Activated T-helper 1 cell treated with anti-CD3 and anti-CD28 coated beads, Interleukin-12 subunit alpha, Interleukin-12 subunit beta, Interleukin-2, Interleukin-4 antibody, amounts not matched to agents 30 ng/mL and 10 ng/mL and 1 ng/mL, durations not matched to agents 14 hours and 24 hours and 36 hours (primary cell): ENCODE results near the gene DPEP2. TPM values are rescaled to one million over a fixed set of nuclear protein-coding genes. Genes with fewer than 3 reads are reported as not detected.
"Not testable (repeated sequence)": the region's sequence is repeated elsewhere in the genome, so short reads cannot be mapped to it uniquely, and the experiment has no call there.

Source experiments
- DNase-seq: peaks from one replicate; pipeline ENCODE4 v3.0.0; 2021; ENCODE audit warnings: low spot score
- H3K27ac Mint-ChIP-seq: one replicate; pipeline ENCODE4 v1.8.0; 2021; ENCODE audit warnings: mild to moderate bottlenecking, mixed read lengths
- H3K27me3 Mint-ChIP-seq: one replicate; pipeline ENCODE4 v1.8.0; 2022; ENCODE audit warnings: mild to moderate bottlenecking, moderate library complexity, mixed read lengths; ENCODE audit not compliant: insufficient read depth
- H3K36me3 Mint-ChIP-seq: one replicate; pipeline ENCODE4 v1.8.0; 2021; ENCODE audit warnings: low read depth, mixed read lengths
- H3K4me1 Mint-ChIP-seq: one replicate; pipeline ENCODE4 v1.8.0; 2021; ENCODE audit warnings: low read depth, mixed read lengths
- H3K4me3 Mint-ChIP-seq: one replicate; pipeline ENCODE4 v1.8.0; 2021; ENCODE audit warnings: mild to moderate bottlenecking, moderate library complexity, mixed read lengths
- H3K9me3 Mint-ChIP-seq: one replicate; pipeline ENCODE4 v1.8.0; 2021; ENCODE audit warnings: mixed read lengths
- intact Hi-C: fragments of 100-400 bp; cut with micrococcal nuclease; formaldehyde crosslinking; loops from one replicate; pipeline ENCODE4 v1.15.1; 2024
- total RNA-seq: library from RNA; stranded (reverse); gene quantifications from 2 replicates; pipeline ENCODE4 v1.2.3, GENCODE V29; 2022

DPEP2 gene
- total RNA-seq, 1 donor from 2014 or later: 2.4 TPM

- Mint-ChIP-seq H3K27ac (peak overlapping the region; percentile 94), H3K4me1 (peaks cover 43% of the 10 kb centered on the region)
- H3K36me3 Mint-ChIP-seq, H3K4me3 Mint-ChIP-seq, DNase-seq, H3K9me3 Mint-ChIP-seq, H3K27me3 Mint-ChIP-seq, intact Hi-C loops: not testable (repeated sequence)
These were observed 979 bp downstream of the DPEP2 start for GRCh38 chr16:67998231-67998778.

DNA sequence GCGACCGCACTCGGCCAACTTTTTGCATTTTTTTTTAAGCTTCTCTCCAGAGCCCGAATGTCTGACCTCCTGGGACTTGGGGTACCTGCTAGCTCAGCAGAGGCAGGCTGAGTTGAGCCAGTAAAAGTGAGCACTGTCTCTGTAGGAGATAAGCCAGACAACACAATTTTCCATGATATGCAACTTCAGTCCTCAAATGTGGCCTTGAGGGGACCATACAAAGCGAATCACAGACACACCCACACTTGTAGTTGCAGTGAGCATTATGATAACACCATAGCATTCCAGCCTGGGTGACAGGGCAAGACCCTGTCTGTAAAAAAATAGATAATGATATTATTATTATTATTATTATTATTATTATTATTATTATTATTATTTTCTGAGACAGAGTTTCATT, 2.6 kb downstream of the DPEP2 start:
- Mint-ChIP-seq H3K27ac (no peak overlapping the region), H3K4me3 (no peak overlapping the region), H3K36me3 (peaks cover 2% of the 10 kb centered on the region), H3K4me1 (peaks cover 43% of the 10 kb centered on the region), H3K9me3 (no peaks in the 10 kb centered on the region), H3K27me3 (no peaks in the 10 kb centered on the region)
- intact Hi-C loops: no loop called here
- DNase-seq: no peak

DNA sequence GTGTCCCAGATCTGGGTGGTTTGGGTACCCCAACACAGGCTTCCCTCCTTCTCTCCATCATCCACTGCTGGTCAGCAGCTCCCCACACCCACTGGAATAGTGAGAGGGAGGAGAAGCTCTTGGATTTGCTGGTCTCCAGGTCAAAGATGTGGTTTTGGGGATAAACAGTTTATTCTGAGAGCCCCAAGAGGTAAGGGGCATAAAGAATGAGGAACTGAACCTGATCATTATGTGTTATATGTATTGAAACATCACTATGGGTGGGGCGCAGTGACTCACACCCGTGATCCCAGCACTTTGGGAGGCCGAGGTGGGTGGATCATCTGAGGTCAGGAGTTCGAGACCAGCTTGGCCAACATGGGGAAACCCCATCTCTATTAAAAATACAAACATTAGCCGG, 3.9 kb downstream of the DPEP2 start:
- Mint-ChIP-seq H3K4me3 (peak overlapping the region; percentile 37), H3K4me1 (peaks cover 40% of the 10 kb centered on the region)
- DNase-seq: no peak

GRCh38 chr16:67994040-67994408, 5.3 kb downstream of the DPEP2 start:
- intact Hi-C loops, H3K36me3 Mint-ChIP-seq, H3K27me3 Mint-ChIP-seq, H3K9me3 Mint-ChIP-seq, DNase-seq: not testable (repeated sequence)
- Mint-ChIP-seq H3K4me1 (peaks cover 26% of the 10 kb centered on the region), H3K27ac (peak overlapping the region; percentile 95), H3K4me3 (peak overlapping the region; percentile 76)

More for the DNA sequence above, 3.9 kb downstream of the DPEP2 start:
- intact Hi-C loops: no loop called here
- H3K9me3 Mint-ChIP-seq: no peaks in the 10 kb centered on the region
- H3K36me3 Mint-ChIP-seq: peaks cover 2% of the 10 kb centered on the region
- no peaks in the 10 kb centered on the region for H3K27me3 Mint-ChIP-seq
- peak overlapping the region; percentile 77 for H3K27ac Mint-ChIP-seq

- intact Hi-C loops: loop anchor here (1.0 kb wide), 6 partner anchors 9 to 236 kb away; partner anchors contain the start of genes DDX28, DUS2 and SLC12A4
- no peaks in the 10 kb centered on the region for H3K9me3 Mint-ChIP-seq
- H3K4me3 Mint-ChIP-seq: peak overlapping the region; percentile 76
- peak; percentile 81 for DNase-seq
- H3K27ac Mint-ChIP-seq: peak overlapping the region; percentile 95
- H3K36me3 Mint-ChIP-seq: no peaks in the 10 kb centered on the region
- no peaks in the 10 kb centered on the region for H3K27me3 Mint-ChIP-seq
- H3K4me1 Mint-ChIP-seq: peaks cover 22% of the 10 kb centered on the region
These were observed 5.9 kb downstream of the DPEP2 start for GRCh38 chr16:67993207-67994039.

DNA sequence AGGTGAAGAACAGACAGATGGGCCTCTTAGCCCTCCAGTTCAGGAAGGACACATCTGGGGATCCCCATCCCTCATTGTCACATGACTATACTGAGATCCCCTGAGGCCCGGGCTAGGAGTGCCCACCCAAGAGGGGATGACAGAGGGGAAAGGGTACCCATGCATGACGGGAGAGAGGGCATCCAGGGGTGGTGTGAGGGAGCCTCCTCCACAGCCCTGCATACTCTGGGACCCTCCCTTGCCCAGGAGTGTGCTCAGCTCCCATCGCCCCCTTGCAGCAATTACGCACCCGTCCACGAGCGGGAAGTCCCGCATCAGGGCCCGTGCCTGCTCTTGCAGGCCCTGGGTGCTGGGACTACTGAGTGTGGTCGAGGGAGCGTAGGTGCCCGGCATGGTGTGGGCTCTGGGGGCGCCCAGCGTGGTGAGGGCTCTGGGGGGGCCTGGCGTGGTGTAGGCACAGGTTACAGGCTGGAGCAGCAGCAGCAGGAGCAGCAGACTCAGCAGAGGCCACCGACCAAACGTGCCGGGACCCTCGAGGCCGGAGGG, 6.5 kb downstream of the DPEP2 start:
- peak overlapping the region; percentile 48 for H3K27ac Mint-ChIP-seq
- peaks cover 22% of the 10 kb centered on the region for H3K4me1 Mint-ChIP-seq
- no peak overlapping the region for H3K4me3 Mint-ChIP-seq
- DNase-seq: no peak
- H3K9me3 Mint-ChIP-seq: no peaks in the 10 kb centered on the region
- no peaks in the 10 kb centered on the region for H3K36me3 Mint-ChIP-seq
- no peaks in the 10 kb centered on the region for H3K27me3 Mint-ChIP-seq
- intact Hi-C loops: loop anchor here (1.0 kb wide), 6 partner anchors 8 to 237 kb away; partner anchors contain the start of genes DDX28, DUS2 and SLC12A4

- H3K9me3 Mint-ChIP-seq: no peaks in the 10 kb centered on the region
- H3K4me1 Mint-ChIP-seq: peaks cover 14% of the 10 kb centered on the region
- no peaks in the 10 kb centered on the region for H3K36me3 Mint-ChIP-seq
- H3K4me3 Mint-ChIP-seq: no peak overlapping the region
- intact Hi-C loops: no loop called here
- no peak for DNase-seq
- no peaks in the 10 kb centered on the region for H3K27me3 Mint-ChIP-seq
- H3K27ac Mint-ChIP-seq: no peak overlapping the region
These were observed 9.3 kb downstream of the DPEP2 start for GRCh38 chr16:67990018-67990386.

GRCh38 chr16:67989322-67990017, 9.8 kb downstream of the DPEP2 start:
- H3K9me3 Mint-ChIP-seq: no peaks in the 10 kb centered on the region
- intact Hi-C loops: no loop called here
- H3K27me3 Mint-ChIP-seq: no peaks in the 10 kb centered on the region
- H3K27ac Mint-ChIP-seq: no peak overlapping the region
- H3K36me3 Mint-ChIP-seq: no peaks in the 10 kb centered on the region
- no peak overlapping the region for H3K4me3 Mint-ChIP-seq
- peaks cover 15% of the 10 kb centered on the region for H3K4me1 Mint-ChIP-seq
- no peak for DNase-seq

DNA sequence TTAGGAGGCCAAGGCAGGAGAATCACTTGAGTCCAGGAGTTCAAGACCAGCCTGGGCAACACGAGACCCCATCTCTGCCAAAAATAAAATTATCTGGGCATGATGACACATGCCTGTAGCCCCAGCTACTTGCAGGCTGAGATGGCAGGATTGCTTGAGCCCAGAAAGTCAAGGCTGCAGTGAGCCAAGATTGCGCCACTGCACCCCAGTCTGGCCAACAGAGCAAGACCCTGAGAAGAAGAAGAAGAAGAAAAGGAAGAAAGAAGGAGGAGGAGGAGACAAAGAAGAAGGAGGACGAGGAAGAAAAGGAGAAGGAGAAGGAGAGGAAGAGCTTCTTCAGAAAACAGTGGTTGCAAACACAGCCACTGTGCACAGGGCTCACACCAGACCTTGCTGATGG, 10.6 kb downstream of the DPEP2 start:
- DNase-seq: no peak
- H3K4me1 Mint-ChIP-seq: peaks cover 12% of the 10 kb centered on the region
- H3K36me3 Mint-ChIP-seq: no peaks in the 10 kb centered on the region
- H3K4me3 Mint-ChIP-seq: no peak overlapping the region
- no peaks in the 10 kb centered on the region for H3K9me3 Mint-ChIP-seq
- H3K27me3 Mint-ChIP-seq: no peaks in the 10 kb centered on the region
- no peak overlapping the region for H3K27ac Mint-ChIP-seq
- intact Hi-C loops: no loop called here

- Mint-ChIP-seq H3K9me3 (no peaks in the 10 kb centered on the region), H3K4me1 (peaks cover 17% of the 10 kb centered on the region), H3K4me3 (no peak overlapping the region), H3K36me3 (no peaks in the 10 kb centered on the region), H3K27ac (peak overlapping the region; percentile 32), H3K27me3 (no peaks in the 10 kb centered on the region)
- DNase-seq: no peak
- intact Hi-C loops: no loop called here
These were observed 11.7 kb downstream of the DPEP2 start for GRCh38 chr16:67987460-67988160.

GRCh38 chr16:67986949-67987348, 12.3 kb downstream of the DPEP2 start:
- intact Hi-C loops: no loop called here
- Mint-ChIP-seq H3K27me3 (no peaks in the 10 kb centered on the region), H3K9me3 (no peaks in the 10 kb centered on the region), H3K27ac (no peak overlapping the region), H3K4me3 (no peak overlapping the region), H3K36me3 (no peaks in the 10 kb centered on the region), H3K4me1 (peaks cover 17% of the 10 kb centered on the region)
- DNase-seq: no peak

GRCh38 chr16:67982011-67982696, 17.1 kb downstream of the DPEP2 start:
- no peaks in the 10 kb centered on the region for H3K36me3 Mint-ChIP-seq
- H3K4me1 Mint-ChIP-seq: peaks cover 17% of the 10 kb centered on the region
- intact Hi-C loops: no loop called here

More at GRCh38 chr16:67982011-67982696, 17.1 kb downstream of the DPEP2 start:
- H3K27me3 Mint-ChIP-seq: no peaks in the 10 kb centered on the region
- H3K27ac Mint-ChIP-seq: no peak overlapping the region
- no peaks in the 10 kb centered on the region for H3K9me3 Mint-ChIP-seq
- no peak overlapping the region for H3K4me3 Mint-ChIP-seq
- no peak for DNase-seq
